Subcutaneous adipose tissue (tissue), 4 donors: ENCODE data around the gene NME4. TPM values are rescaled to one million over a fixed set of nuclear protein-coding genes. Genes with fewer than 3 reads are reported as not detected.

ENCODE experiments used
- CTCF ChIP-seq: fragments of 450-650 bp; IDR thresholded peaks from one replicate; pipeline ENCODE4 v1.5.1; 2016; ENCODE audit warnings: low read depth, mild to moderate bottlenecking, control low read depth, antibody characterized with exemption, moderate library complexity
- total RNA-seq, 4 donors: library from RNA; depleted of rRNA; stranded (reverse); fragments of >200 nt; gene quantifications; one replicate each; pipeline ENCODE4 v1.1.0, GENCODE V29; 2016

The NME4 gene
- total RNA-seq, 4 donors from 2014 or later = 62.1 to 120 (median 96.5) TPM

- TF ChIP-seq CTCF = no peak
Observed at GRCh38 chr16:380762-381011, 16.3 kb upstream of the NME4 start.

DNA sequence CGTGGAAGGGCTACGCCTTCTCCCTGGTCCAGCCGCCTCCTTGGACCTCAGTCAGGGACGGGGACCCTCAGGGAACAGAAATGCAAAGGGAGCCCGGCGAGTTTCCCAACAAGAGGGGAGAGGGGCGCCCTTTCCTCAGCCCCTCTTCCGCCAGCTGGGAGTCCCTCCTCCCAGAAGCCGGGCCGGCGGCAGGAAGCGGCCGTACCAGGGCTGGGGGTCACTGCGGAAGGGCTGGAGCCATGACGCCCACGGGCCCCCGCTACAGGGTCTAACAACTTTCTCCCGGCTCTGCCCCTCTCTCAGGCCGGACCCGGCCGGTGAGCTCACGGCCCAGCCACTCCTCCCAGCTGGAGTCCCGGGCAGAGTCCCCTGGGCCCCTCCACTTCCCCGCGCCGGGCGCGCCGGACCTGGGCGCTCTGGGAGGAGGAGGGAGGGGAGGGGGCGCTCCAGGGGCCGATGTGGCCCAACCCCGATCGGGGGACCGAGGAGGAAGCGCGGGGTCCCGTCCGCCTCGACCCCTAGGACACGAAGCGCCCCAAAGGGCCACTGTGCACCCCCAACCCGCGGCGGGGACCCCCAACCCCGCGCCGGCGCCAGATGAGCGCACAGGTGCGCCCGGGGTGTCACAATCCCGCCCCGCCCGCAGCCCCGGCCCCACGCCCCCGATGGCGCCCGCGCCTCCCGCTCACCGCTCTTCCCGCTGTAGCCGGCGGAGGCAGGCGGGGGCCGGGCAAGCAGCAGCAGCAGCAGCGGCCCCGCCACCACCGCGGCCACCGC lies 15.8 kb upstream of the NME4 start:
- no peak for TF ChIP-seq CTCF

DNA sequence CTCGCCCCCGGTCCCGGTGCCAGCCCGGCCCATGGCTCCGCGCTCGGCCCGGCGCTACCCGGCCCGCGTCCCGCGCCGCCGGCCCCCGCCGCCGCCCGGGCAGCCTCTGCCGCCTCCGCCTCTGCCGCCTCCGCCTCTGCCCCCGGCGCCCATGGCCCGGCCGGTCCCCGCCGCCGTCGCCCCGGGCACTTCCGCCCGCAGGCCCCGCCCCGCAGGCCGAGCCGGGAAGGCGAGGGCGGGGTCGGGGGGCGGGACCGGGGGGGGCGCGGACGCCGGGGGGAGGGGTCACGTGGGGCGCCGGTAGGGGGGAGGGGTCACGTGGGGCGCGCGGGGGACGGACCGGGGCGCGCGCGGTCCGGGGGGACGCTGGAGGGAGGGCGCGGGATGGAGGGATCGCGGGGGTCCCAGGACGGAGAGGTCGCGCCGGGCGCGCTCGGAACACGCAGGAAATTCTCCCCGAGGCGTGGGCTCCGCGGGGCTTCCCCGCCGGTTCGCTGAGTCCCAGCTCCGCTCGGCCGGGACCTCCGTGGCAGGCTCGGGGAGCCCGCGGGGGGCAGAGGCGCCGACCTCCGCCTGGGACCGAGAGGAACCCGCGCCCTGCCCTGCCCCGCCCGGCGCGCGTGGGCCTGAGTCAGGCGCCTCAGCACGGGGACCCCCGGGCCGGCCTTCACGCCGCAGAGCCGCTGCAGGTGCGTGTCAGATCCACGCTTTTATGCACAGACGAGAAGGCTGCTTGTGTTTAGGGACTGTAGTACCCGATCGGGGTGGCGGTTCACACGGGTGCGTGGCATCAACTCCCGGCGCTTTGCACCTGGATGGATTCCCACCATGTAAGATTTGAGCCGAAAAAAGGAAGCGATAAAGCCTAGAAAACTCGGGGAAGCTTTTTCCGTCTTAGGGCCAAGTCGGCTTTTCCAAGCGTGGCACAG lies 14.9 kb upstream of the NME4 start, which contains the start of gene PGAP6:
Gene PGAP6, minus strand, starts transcription at position 190 of the 929 bp plus-strand sequence. Its CDS starts 157 bp downstream, at position 33.
- TF ChIP-seq CTCF = no peak

GRCh38 chr16:383326-384051 lies 13.5 kb upstream of the NME4 start:
- no peak for TF ChIP-seq CTCF

- TF ChIP-seq CTCF = no peak
Observed at GRCh38 chr16:386641-387156, 10.3 kb upstream of the NME4 start.

GRCh38 chr16:389352-389751 lies 7.6 kb upstream of the NME4 start:
- TF ChIP-seq CTCF = no peak

GRCh38 chr16:391885-392335 lies 5.1 kb upstream of the NME4 start:
- no peak for TF ChIP-seq CTCF
